Measurements from ENCODE around the gene C12orf57. TPM values are rescaled to one million over a fixed set of nuclear protein-coding genes. Genes with fewer than 3 reads are reported as not detected.
A peak's percentile ranks its signal among the peaks of the same experiment; 100 is the strongest.

C12orf57 gene
- total and polyA plus RNA-seq, 2 of the 13 experiments (the other 11 are each of a cell fraction or from before 2014, with no cell fraction given), result 84.0 to 287 TPM

GRCh38 chr12:6965026-6965661 lies 21.3 kb downstream of the C12orf57 start (continued):
- TF ChIP-seq ZGPAT (CRISPR knock-in tag; IDR thresholded peaks at IDR 0.05), result no peak
- TF ChIP-seq EED (CRISPR knock-in tag; IDR thresholded peaks at IDR 0.05), result no peak
- 0 out of 2 replicates have a peak, but pooled peaks have one; percentile 48 for TF ChIP-seq NFKB2 (CRISPR knock-in tag; IDR thresholded peaks at IDR 0.05; ENCODE audit: borderline replicate concordance)
- TF ChIP-seq ARNT2 (CRISPR knock-in tag; IDR thresholded peaks at IDR 0.05; ENCODE audit: low read depth), result no peak
- no peak for TF ChIP-seq SMAD1 (CRISPR knock-in tag; IDR thresholded peaks at IDR 0.05; ENCODE audit: borderline replicate concordance, low read depth)
- no peak for TF ChIP-seq ZNF781 (CRISPR knock-in tag; IDR thresholded peaks at IDR 0.05; ENCODE audit: borderline replicate concordance, not compliant biosample characterization)
- TF ChIP-seq BCLAF1 (IDR thresholded peaks at IDR 0.05), result no peak
- TF ChIP-seq ZSCAN21 (CRISPR knock-in tag; IDR thresholded peaks at IDR 0.05; ENCODE audit: borderline replicate concordance), result no peak
- TF ChIP-seq NFE2L1 (CRISPR knock-in tag; IDR thresholded peaks at IDR 0.05; ENCODE audit: borderline replicate concordance), result no peak
- no peak for TF ChIP-seq ZNF878 (CRISPR knock-in tag; IDR thresholded peaks at IDR 0.05)
- no peak for TF ChIP-seq ZNF264 (CRISPR knock-in tag; IDR thresholded peaks at IDR 0.05)
- 0 out of 2 replicates have a peak, but pooled peaks have one; percentile 38 for TF ChIP-seq ZNF580 (CRISPR knock-in tag; IDR thresholded peaks at IDR 0.05; ENCODE audit: borderline replicate concordance, low read depth)
- no peak for TF ChIP-seq RAD51 (IDR thresholded peaks at IDR 0.05; ENCODE audit: borderline replicate concordance)
- no peak for TF ChIP-seq TSC22D2 (CRISPR knock-in tag; IDR thresholded peaks at IDR 0.05; ENCODE audit: borderline replicate concordance)
- TF ChIP-seq BATF2 (CRISPR knock-in tag; IDR thresholded peaks at IDR 0.05), result no peak
- TF ChIP-seq ZNF350 (CRISPR knock-in tag; IDR thresholded peaks at IDR 0.05; ENCODE audit: borderline replicate concordance, low read depth), result no peak
- TF ChIP-seq ZNF678 (CRISPR knock-in tag; IDR thresholded peaks at IDR 0.05), result no peak
- TF ChIP-seq PBX2 (CRISPR knock-in tag; IDR thresholded peaks at IDR 0.05), result no peak
- no peak for TF ChIP-seq PAXIP1 (CRISPR knock-in tag; conservative IDR thresholded peaks at IDR 0.05)
